ENCODE results near the gene GDF11. TPM values are rescaled to one million over a fixed set of nuclear protein-coding genes. Genes with fewer than 3 reads are reported as not detected.

The GDF11 gene
- total and polyA plus RNA-seq, 2 of the 4 experiments (the other 2 are of a cell fraction): 2.7 to 12.9 TPM

DNA sequence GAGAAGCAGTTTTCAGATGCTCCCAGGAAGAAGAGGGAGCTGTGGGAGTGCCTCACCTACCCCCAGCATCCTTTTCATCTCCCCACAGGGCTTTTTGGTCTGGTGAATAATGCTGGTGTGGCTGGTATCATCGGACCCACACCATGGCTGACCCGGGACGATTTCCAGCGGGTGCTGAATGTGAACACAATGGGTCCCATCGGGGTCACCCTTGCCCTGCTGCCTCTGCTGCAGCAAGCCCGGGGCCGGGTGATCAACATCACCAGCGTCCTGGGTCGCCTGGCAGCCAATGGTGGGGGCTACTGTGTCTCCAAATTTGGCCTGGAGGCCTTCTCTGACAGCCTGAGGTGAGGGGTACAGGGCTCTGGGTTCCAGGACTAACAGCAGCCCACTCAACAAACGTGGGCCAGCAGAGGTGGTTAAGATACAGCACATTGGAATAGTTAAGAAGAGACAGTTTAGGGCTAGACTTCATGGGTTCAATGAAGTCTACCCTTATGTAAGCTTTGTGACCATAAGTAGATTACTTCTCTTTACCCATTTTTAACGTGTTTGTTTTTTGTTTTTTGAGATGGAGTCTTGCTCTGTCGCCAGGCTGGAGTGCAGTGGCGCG, 21.2 kb upstream of the GDF11 start:
- Histone ChIP-seq H2BK20ac (ENCODE audit: low read depth, low read length) (no peak overlapping the region), H3K4me3 (ENCODE audit: insufficient read depth, low read depth, low read length) (no peak overlapping the region), H3K4me2 (ENCODE audit: low read depth, low read length) (peak overlapping the region; percentile 24; the same call in 1 of the 2 replicates), H3K27ac (ENCODE audit: insufficient read depth, low read length) (no peak overlapping the region), H3K27me3 (ENCODE audit: control insufficient read depth, insufficient read depth, low read length) (no peaks in the 10 kb centered on the region), H3K4ac (ENCODE audit: low read depth, low read length) (peak overlapping the region; percentile 18; the same call in 1 of the 2 replicates), H4K8ac (ENCODE audit: low read depth in 2 of 2, low read length in 2 of 2) (no peak overlapping the region), H4K5ac (ENCODE audit: low read depth, low read length) (no peak overlapping the region), H3K9me1 (ENCODE audit: insufficient read depth, low read length) (peaks cover 27% of the 10 kb centered on the region), H3K18ac (ENCODE audit: low read depth, low read length) (no peak overlapping the region), H2AK9ac (replicated peaks; ENCODE audit: low read depth, low read length, poor library complexity) (peak overlapping the region; percentile 75), H2BK120ac (ENCODE audit: low read depth, low read length) (no peak overlapping the region), H3K9ac (ENCODE audit: low read depth, low read length) (no peak overlapping the region), H3K23ac (ENCODE audit: low read depth, low read length) (no peak overlapping the region), H2BK15ac (ENCODE audit: low read depth, low read length) (no peak overlapping the region), H3K56ac (ENCODE audit: extremely low read depth, insufficient read depth, low read length) (no peak overlapping the region), H3K4me1 (ENCODE audit: control insufficient read depth, insufficient read depth, low read length) (peaks cover 33% of the 10 kb centered on the region), H2AFZ (replicated peaks; ENCODE audit: low read length, poor library complexity) (no peak overlapping the region), H4K91ac (ENCODE audit: insufficient read depth, low read depth, low read length) (no peak overlapping the region), H3K79me1 (ENCODE audit: low read depth in 1 of 2, low read length in 2 of 2) (peaks cover 23 to 73% of the 10 kb centered on the region in 2 experiments), H2AK5ac (ENCODE audit: low read depth, low read length) (peak overlapping the region; percentile 89; the same call in 1 of the 2 replicates), H3K9me3 (ENCODE audit: control insufficient read depth, insufficient read depth, low read length) (no peaks in the 10 kb centered on the region), H3K14ac (replicated peaks; ENCODE audit: low read depth, low read length) (no peak overlapping the region), H4K20me1 (ENCODE audit: insufficient read depth, low read length) (peaks cover 52% of the 10 kb centered on the region), H2BK5ac (ENCODE audit: low read depth, low read length, poor library complexity, severe bottlenecking) (peak overlapping the region; percentile 60), H3K36me3 (ENCODE audit: control insufficient read depth, insufficient read depth, low read length) (peaks cover 37% of the 10 kb centered on the region)
- TF ChIP-seq POLR2A (IDR thresholded peaks at IDR 0.05; ENCODE audit: low read depth, low read length): peak; percentile 61
- no peak for TF ChIP-seq RCOR1 (IDR thresholded peaks at IDR 0.05; ENCODE audit: insufficient replicate concordance, low read length)
- TF ChIP-seq, protein P1, sequence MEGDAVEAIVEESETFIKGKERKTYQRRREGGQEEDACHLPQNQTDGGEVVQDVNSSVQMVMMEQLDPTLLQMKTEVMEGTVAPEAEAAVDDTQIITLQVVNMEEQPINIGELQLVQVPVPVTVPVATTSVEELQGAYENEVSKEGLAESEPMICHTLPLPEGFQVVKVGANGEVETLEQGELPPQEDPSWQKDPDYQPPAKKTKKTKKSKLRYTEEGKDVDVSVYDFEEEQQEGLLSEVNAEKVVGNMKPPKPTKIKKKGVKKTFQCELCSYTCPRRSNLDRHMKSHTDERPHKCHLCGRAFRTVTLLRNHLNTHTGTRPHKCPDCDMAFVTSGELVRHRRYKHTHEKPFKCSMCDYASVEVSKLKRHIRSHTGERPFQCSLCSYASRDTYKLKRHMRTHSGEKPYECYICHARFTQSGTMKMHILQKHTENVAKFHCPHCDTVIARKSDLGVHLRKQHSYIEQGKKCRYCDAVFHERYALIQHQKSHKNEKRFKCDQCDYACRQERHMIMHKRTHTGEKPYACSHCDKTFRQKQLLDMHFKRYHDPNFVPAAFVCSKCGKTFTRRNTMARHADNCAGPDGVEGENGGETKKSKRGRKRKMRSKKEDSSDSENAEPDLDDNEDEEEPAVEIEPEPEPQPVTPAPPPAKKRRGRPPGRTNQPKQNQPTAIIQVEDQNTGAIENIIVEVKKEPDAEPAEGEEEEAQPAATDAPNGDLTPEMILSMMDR (conservative IDR thresholded peaks at IDR 0.05; ENCODE audit: low read depth, low read length): no peak
- no peak for TF ChIP-seq RAD21 (IDR thresholded peaks at IDR 0.05; ENCODE audit: low read length)
- TF ChIP-seq CHD1 (IDR thresholded peaks at IDR 0.05; ENCODE audit: low read depth, low read length): no peak
- no peak for TF ChIP-seq CEBPB (IDR thresholded peaks at IDR 0.05; ENCODE audit: low read depth, low read length)
- no peak for TF ChIP-seq MAFK (IDR thresholded peaks at IDR 0.05; ENCODE audit: low read depth, low read length)
- in situ Hi-C loops (cut with MboI; ENCODE audit: low sequenced_read_pairs) (no loop called here), intact Hi-C loops (cut with micrococcal nuclease) (loop anchor here (2.0 kb wide), 2 partner anchors 61 to 533 kb away; no protein-coding TSS in a partner anchor), dilution Hi-C loops (cut with HindIII; ENCODE audit: low sequenced_read_pairs, unreplicated experiment) (no loop called here)
- no TSS peak for BruUV-seq (replicated peaks)
- ATAC-seq (ENCODE audit: low read depth) (no peak; the same call in none of the 2 replicates), DNase-seq (no peak)
- ChIA-PET POLR2A (ENCODE audit: unreplicated experiment) (no interaction called here), CTCF (interaction anchor here (0.6 to 1.6 kb wide), 7 partner anchors 17 to 102 kb away, joined by 3 to 6 read pairs (median 4); no protein-coding TSS in a partner anchor)
- WGBS, 2 experiments (ENCODE audit: extremely low coverage in 2 of 2, insufficient read length in 1 of 2): 81% methylated on average over 4 of the region's 14 CpGs; no CpG with 5 or more reads in 1 of the 2 experiments

Measured in IMR-90 (cell line).